ENCODE data around the gene TMEM150A. TPM values are rescaled to one million over a fixed set of nuclear protein-coding genes. Genes with fewer than 3 reads are reported as not detected.
A peak's percentile ranks its signal among the peaks of the same experiment; 100 is the strongest.

TMEM150A gene
- total RNA-seq, 2 donors from 2014 or later = 17.4 to 32.3 TPM

DNA sequence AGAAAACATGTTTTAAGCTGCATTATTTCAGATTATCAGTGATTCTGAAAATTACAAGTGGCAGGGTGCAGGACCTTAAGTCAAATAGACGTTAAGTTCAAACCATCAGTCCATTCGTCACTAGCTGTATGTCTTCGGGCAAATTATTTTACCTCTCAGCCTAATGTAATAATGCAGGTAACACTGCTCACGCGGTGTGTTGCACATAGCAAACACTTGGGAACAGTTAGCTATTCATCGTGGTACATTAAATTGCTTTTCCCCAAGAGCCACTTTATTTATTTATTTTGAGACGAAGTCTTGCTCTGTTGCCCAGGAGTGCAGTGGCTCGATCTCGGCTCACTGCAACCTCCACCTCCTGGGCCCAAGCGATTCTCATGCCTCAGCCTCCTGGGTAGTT lies 53.4 kb downstream of the TMEM150A start:
- Histone ChIP-seq H3K9me3 (no peaks in the 10 kb centered on the region), H3K27me3 (replicated peaks; ENCODE audit: insufficient read depth) (no peaks in the 10 kb centered on the region), H3K4me3 (no peak overlapping the region), H3K27ac (no peak overlapping the region), H3K36me3 (peaks cover 3 to 14% of the 10 kb centered on the region in 2 donors), H3K4me1 (replicated peaks) (no peaks in the 10 kb centered on the region)
- WGBS = 57% methylated on average over 10 of the region's 10 CpGs
- TF ChIP-seq POLR2A (IDR thresholded peaks at IDR 0.05) (no peak), POLR2AphosphoS5 (IDR thresholded peaks at IDR 0.05) (peak; percentile 77)
- TF ChIP-seq, protein P1, sequence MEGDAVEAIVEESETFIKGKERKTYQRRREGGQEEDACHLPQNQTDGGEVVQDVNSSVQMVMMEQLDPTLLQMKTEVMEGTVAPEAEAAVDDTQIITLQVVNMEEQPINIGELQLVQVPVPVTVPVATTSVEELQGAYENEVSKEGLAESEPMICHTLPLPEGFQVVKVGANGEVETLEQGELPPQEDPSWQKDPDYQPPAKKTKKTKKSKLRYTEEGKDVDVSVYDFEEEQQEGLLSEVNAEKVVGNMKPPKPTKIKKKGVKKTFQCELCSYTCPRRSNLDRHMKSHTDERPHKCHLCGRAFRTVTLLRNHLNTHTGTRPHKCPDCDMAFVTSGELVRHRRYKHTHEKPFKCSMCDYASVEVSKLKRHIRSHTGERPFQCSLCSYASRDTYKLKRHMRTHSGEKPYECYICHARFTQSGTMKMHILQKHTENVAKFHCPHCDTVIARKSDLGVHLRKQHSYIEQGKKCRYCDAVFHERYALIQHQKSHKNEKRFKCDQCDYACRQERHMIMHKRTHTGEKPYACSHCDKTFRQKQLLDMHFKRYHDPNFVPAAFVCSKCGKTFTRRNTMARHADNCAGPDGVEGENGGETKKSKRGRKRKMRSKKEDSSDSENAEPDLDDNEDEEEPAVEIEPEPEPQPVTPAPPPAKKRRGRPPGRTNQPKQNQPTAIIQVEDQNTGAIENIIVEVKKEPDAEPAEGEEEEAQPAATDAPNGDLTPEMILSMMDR (IDR thresholded peaks at IDR 0.05) = no peak
- DNase-seq (ENCODE audit: low spot score) = peak; percentile 35
- intact Hi-C loops (cut with DNase I) = no loop called here

- 13% methylated on average over 2 of the region's 2 CpGs for WGBS
- TF ChIP-seq POLR2AphosphoS5 (IDR thresholded peaks at IDR 0.05) (no peak), POLR2A (IDR thresholded peaks at IDR 0.05) (no peak)
- TF ChIP-seq, protein P1 (IDR thresholded peaks at IDR 0.05) = no peak
- peaks cover 8 to 12% of the 10 kb centered on the region in 2 donors for H3K36me3 ChIP-seq
- no peak overlapping the region for H3K4me3 ChIP-seq
- no peak for DNase-seq (ENCODE audit: low spot score)
- H3K9me3 ChIP-seq = no peaks in the 10 kb centered on the region
- H3K27ac ChIP-seq = no peak overlapping the region
- intact Hi-C loops (cut with DNase I) = no loop called here
- H3K4me1 ChIP-seq (replicated peaks) = no peaks in the 10 kb centered on the region
- H3K27me3 ChIP-seq (replicated peaks; ENCODE audit: insufficient read depth) = no peaks in the 10 kb centered on the region
These were observed 53.9 kb downstream of the TMEM150A start for GRCh38 chr2:85548608-85548900.

Small RNA genes lying within 50 kb of the gene (small RNA-seq; reads per million reads assigned to genes)
- 0 reads per million in 2 donors for gene RN7SL126P

Other genes with a start within 250 kb of the TMEM150A start
- gene RETSAT, start 248.2 kb downstream of the TMEM150A start, total RNA-seq = 10 to 100 TPM; 51.1 to 72.6 TPM
- gene ELMOD3, start 247.9 kb downstream of the TMEM150A start, total RNA-seq = 10 to 100 TPM; 31.6 to 32.1 TPM
- 10 to 100 TPM; 80.7 to 96.1 TPM for gene CAPG, start 192.3 kb downstream of the TMEM150A start, total RNA-seq
- gene SH2D6, start 184.0 kb downstream of the TMEM150A start, total RNA-seq = 1 to 10 TPM in 1 of 2 donors, under 1 TPM in 1; 0.23 to 1.8 TPM
- gene MAT2A, start 63.5 kb downstream of the TMEM150A start, total RNA-seq = 100 to 1,000 TPM; 103 to 134 TPM
- 10 to 100 TPM; 17.8 to 52.7 TPM for gene GGCX, start 41.2 kb downstream of the TMEM150A start, total RNA-seq
- 100 to 1,000 TPM in 1 of 2 donors, 10 to 100 TPM in 1; 44.4 to 108 TPM for gene VAMP8, start 25.1 kb downstream of the TMEM150A start, total RNA-seq
- 10 to 100 TPM in 1 of 2 donors, 1 to 10 TPM in 1; 8.4 to 27.0 TPM for gene VAMP5, start 18.3 kb downstream of the TMEM150A start, total RNA-seq
- gene RNF181, start 7.0 kb downstream of the TMEM150A start, total RNA-seq = 100 to 1,000 TPM; 161 to 201 TPM
- 10 to 100 TPM; 16.1 to 26.1 TPM for gene C2orf68, start 9.4 kb upstream of the TMEM150A start, total RNA-seq
- 10 to 100 TPM; 60.8 to 99.1 TPM for gene USP39, start 13.5 kb upstream of the TMEM150A start, total RNA-seq
- gene SFTPB, start 65.5 kb upstream of the TMEM150A start, total RNA-seq = under 1 TPM in 1 of 2 donors, not detected in 1; 0.59 TPM
- under 1 TPM; 0.36 to 0.68 TPM for gene GNLY, start 91.7 kb upstream of the TMEM150A start, total RNA-seq
- gene ATOH8, start 151.3 kb upstream of the TMEM150A start, total RNA-seq = 10 to 100 TPM; 40.1 to 49.8 TPM

Measured in prostate gland (tissue), 2 donors.